ENCODE data around the gene SHC3. TPM values are rescaled to one million over a fixed set of nuclear protein-coding genes. Genes with fewer than 3 reads are reported as not detected.

The SHC3 gene
- total and polyA plus RNA-seq, 5 experiments from 2014 or later = 0.11 to 0.42 TPM; not detected in 3

- POLR2A ChIA-PET = interaction anchor here (0.7 kb wide), 1 partner anchor 37 kb away, joined by 5 read pairs; no protein-coding TSS in a partner anchor
- Mint-ChIP-seq H3K4me1 (peaks cover 0 to 3% (median 0%) of the 10 kb centered on the region in 4 donors), H3K4me3 (no peak overlapping the region), H3K27ac (no peak overlapping the region), H3K27me3 (peaks cover 5 to 41% (median 16%) of the 10 kb centered on the region in 5 donors), H3K9me3 (peaks cover 0 to 5% (median 0%) of the 10 kb centered on the region in 9 donors), H3K36me3 (no peaks in the 10 kb centered on the region)
- ATAC-seq (no peak), DNase-seq (no peak)
Measured at GRCh38 chr9:89037346-89037745, 141.3 kb downstream of the SHC3 start.

GRCh38 chr9:89036891-89037290 is 141.7 kb downstream of the SHC3 start:
- Mint-ChIP-seq H3K4me1 (peaks cover 0 to 3% (median 0%) of the 10 kb centered on the region in 4 donors), H3K27me3 (peaks cover 5 to 46% (median 17%) of the 10 kb centered on the region in 5 donors), H3K27ac (no peak overlapping the region), H3K4me3 (no peak overlapping the region), H3K36me3 (no peaks in the 10 kb centered on the region), H3K9me3 (peaks cover 0 to 5% (median 0%) of the 10 kb centered on the region in 9 donors)
- DNase-seq (no peak), ATAC-seq (no peak)
- POLR2A ChIA-PET = interaction anchor here (0.7 kb wide), 1 partner anchor 37 kb away, joined by 5 read pairs; no protein-coding TSS in a partner anchor

GRCh38 chr9:89036383-89036782 is 142.2 kb downstream of the SHC3 start:
- H3K27me3 Mint-ChIP-seq = peaks cover 7 to 50% (median 17%) of the 10 kb centered on the region in 5 donors
- no peak overlapping the region for H3K4me3 Mint-ChIP-seq
- ATAC-seq = no peak
- peaks cover 0 to 9% (median 2%) of the 10 kb centered on the region in 9 donors for H3K9me3 Mint-ChIP-seq
- peaks cover 0 to 3% (median 0%) of the 10 kb centered on the region in 4 donors for H3K4me1 Mint-ChIP-seq
- no peak overlapping the region for H3K27ac Mint-ChIP-seq
- POLR2A ChIA-PET = no interaction called here
- DNase-seq = no peak
- H3K36me3 Mint-ChIP-seq = peaks cover 0 to 5% (median 0%) of the 10 kb centered on the region in 3 donors

- ATAC-seq = no peak
- POLR2A ChIA-PET = no interaction called here
Measured at GRCh38 chr9:89032661-89033060, 146.0 kb downstream of the SHC3 start.

GRCh38 chr9:89032173-89032572 is 146.4 kb downstream of the SHC3 start:
- no peak for DNase-seq
- Mint-ChIP-seq H3K36me3 (peaks cover 0 to 12% (median 0%) of the 10 kb centered on the region in 3 donors), H3K9me3 (peaks cover 10 to 36% (median 23%) of the 10 kb centered on the region in 9 donors), H3K27me3 (peaks cover 14 to 60% (median 17%) of the 10 kb centered on the region in 5 donors), H3K4me3 (no peak overlapping the region), H3K4me1 (peaks cover 0 to 3% (median 0%) of the 10 kb centered on the region in 4 donors), H3K27ac (no peak overlapping the region)
- POLR2A ChIA-PET = no interaction called here
- ATAC-seq = no peak

More at GRCh38 chr9:89032661-89033060, 146.0 kb downstream of the SHC3 start:
- peaks cover 0 to 3% (median 0%) of the 10 kb centered on the region in 4 donors for H3K4me1 Mint-ChIP-seq
- no peak overlapping the region for H3K4me3 Mint-ChIP-seq
- H3K36me3 Mint-ChIP-seq = peaks cover 0 to 12% (median 0%) of the 10 kb centered on the region in 3 donors
- H3K27ac Mint-ChIP-seq = no peak overlapping the region
- H3K27me3 Mint-ChIP-seq = peaks cover 13 to 55% (median 16%) of the 10 kb centered on the region in 5 donors
- DNase-seq = no peak
- H3K9me3 Mint-ChIP-seq = peaks cover 10 to 36% (median 23%) of the 10 kb centered on the region in 9 donors

GRCh38 chr9:89029788-89030187 is 148.8 kb downstream of the SHC3 start:
- Mint-ChIP-seq H3K4me3 (no peak overlapping the region), H3K9me3 (peaks cover 10 to 44% (median 23%) of the 10 kb centered on the region in 9 donors), H3K4me1 (no peaks in the 10 kb centered on the region), H3K27me3 (peaks cover 19 to 62% (median 24%) of the 10 kb centered on the region in 5 donors), H3K36me3 (peaks cover 0 to 12% (median 8%) of the 10 kb centered on the region in 3 donors), H3K27ac (no peak overlapping the region)
- POLR2A ChIA-PET = no interaction called here
- no peak for DNase-seq
- no peak for ATAC-seq

GRCh38 chr9:89026876-89027275 is 151.7 kb downstream of the SHC3 start:
- H3K36me3 Mint-ChIP-seq = peaks cover 0 to 12% (median 8%) of the 10 kb centered on the region in 3 donors
- DNase-seq (no peak), ATAC-seq (no peak)
- no peak overlapping the region for H3K4me3 Mint-ChIP-seq
- POLR2A ChIA-PET = no interaction called here
- H3K4me1 Mint-ChIP-seq = peaks cover 0 to 1% (median 0%) of the 10 kb centered on the region in 4 donors
- no peak overlapping the region for H3K27ac Mint-ChIP-seq
- peaks cover 10 to 39% (median 21%) of the 10 kb centered on the region in 9 donors for H3K9me3 Mint-ChIP-seq
- H3K27me3 Mint-ChIP-seq = peaks cover 16 to 39% (median 22%) of the 10 kb centered on the region in 5 donors

GRCh38 chr9:89025553-89025952 is 153.1 kb downstream of the SHC3 start:
- no peak overlapping the region for H3K27ac Mint-ChIP-seq
- DNase-seq (no peak), ATAC-seq (no peak)
- POLR2A ChIA-PET = no interaction called here
- no peak overlapping the region for H3K4me3 Mint-ChIP-seq
- H3K4me1 Mint-ChIP-seq = peaks cover 0 to 1% (median 0%) of the 10 kb centered on the region in 4 donors
- H3K36me3 Mint-ChIP-seq = peaks cover 0 to 8% (median 5%) of the 10 kb centered on the region in 3 donors
- peaks cover 8 to 28% (median 15%) of the 10 kb centered on the region in 9 donors for H3K9me3 Mint-ChIP-seq
- H3K27me3 Mint-ChIP-seq = peaks cover 13 to 35% (median 18%) of the 10 kb centered on the region in 5 donors

GRCh38 chr9:89024727-89025126 is 153.9 kb downstream of the SHC3 start:
- ATAC-seq (no peak), DNase-seq (no peak)
- peaks cover 11 to 35% (median 18%) of the 10 kb centered on the region in 5 donors for H3K27me3 Mint-ChIP-seq
- POLR2A ChIA-PET = no interaction called here
- H3K36me3 Mint-ChIP-seq = peaks cover 0 to 8% (median 5%) of the 10 kb centered on the region in 3 donors
- H3K4me3 Mint-ChIP-seq = no peak overlapping the region
- H3K9me3 Mint-ChIP-seq = peaks cover 4 to 21% (median 8%) of the 10 kb centered on the region in 9 donors
- H3K27ac Mint-ChIP-seq = no peak overlapping the region
- H3K4me1 Mint-ChIP-seq = peaks cover 0 to 1% (median 0%) of the 10 kb centered on the region in 4 donors

GRCh38 chr9:89023740-89024139 is 154.9 kb downstream of the SHC3 start:
- Mint-ChIP-seq H3K27ac (no peak overlapping the region), H3K4me1 (peaks cover 0 to 1% (median 0%) of the 10 kb centered on the region in 4 donors)
- POLR2A ChIA-PET = no interaction called here

GRCh38 chr9:89022902-89023301 is 155.7 kb downstream of the SHC3 start:
- DNase-seq = no peak
- Mint-ChIP-seq H3K4me3 (no peak overlapping the region), H3K27ac (no peak overlapping the region), H3K9me3 (peaks cover 0 to 13% (median 0%) of the 10 kb centered on the region in 9 donors), H3K27me3 (peaks cover 9 to 32% (median 18%) of the 10 kb centered on the region in 5 donors), H3K4me1 (peaks cover 0 to 1% (median 0%) of the 10 kb centered on the region in 4 donors), H3K36me3 (peaks cover 0 to 8% (median 0%) of the 10 kb centered on the region in 3 donors)
- no peak for ATAC-seq
- POLR2A ChIA-PET = no interaction called here

More at GRCh38 chr9:89023740-89024139, 154.9 kb downstream of the SHC3 start:
- H3K9me3 Mint-ChIP-seq = peaks cover 0 to 15% (median 2%) of the 10 kb centered on the region in 9 donors
- ATAC-seq (no peak), DNase-seq (no peak)
- no peak overlapping the region for H3K4me3 Mint-ChIP-seq
- peaks cover 11 to 35% (median 18%) of the 10 kb centered on the region in 5 donors for H3K27me3 Mint-ChIP-seq
- H3K36me3 Mint-ChIP-seq = peaks cover 0 to 8% (median 0%) of the 10 kb centered on the region in 3 donors

- Mint-ChIP-seq H3K27ac (peak overlapping the region in 1 of 10 donors; percentile 53), H3K9me3 (peaks cover 0 to 13% (median 0%) of the 10 kb centered on the region in 9 donors), H3K36me3 (peaks cover 0 to 10% (median 0%) of the 10 kb centered on the region in 3 donors), H3K4me3 (no peak overlapping the region), H3K27me3 (peaks cover 7 to 30% (median 15%) of the 10 kb centered on the region in 5 donors), H3K4me1 (peaks cover 0 to 1% (median 0%) of the 10 kb centered on the region in 4 donors)
- POLR2A ChIA-PET = no interaction called here
- DNase-seq (no peak), ATAC-seq (no peak)
Measured at GRCh38 chr9:89022001-89022759, 156.4 kb downstream of the SHC3 start.
